T47D (cell line): ENCODE results near the gene ENGASE.

Source experiments
- DNase-seq, 2 experiments: peaks; one replicate each; pipeline versions ENCODE4 v3.0.0 to v3.0.0-alpha.2; 2011 to 2012; ENCODE audit warnings: low read depth in 1 of 2, low spot score in 1 of 2
- JUND ChIP-seq: IDR thresholded peaks from 2 replicates; pipeline ENCODE4 v1.6.1; 2012; ENCODE audit warnings: low read depth
- in situ Hi-C: cut with HindIII; loops from 2 replicates; pipeline ENCODE4 v1.10.0; 2016; ENCODE audit warnings: low sequenced_read_pairs, low pct_unique_long_range_greater_than_20kb

The ENGASE gene

DNA sequence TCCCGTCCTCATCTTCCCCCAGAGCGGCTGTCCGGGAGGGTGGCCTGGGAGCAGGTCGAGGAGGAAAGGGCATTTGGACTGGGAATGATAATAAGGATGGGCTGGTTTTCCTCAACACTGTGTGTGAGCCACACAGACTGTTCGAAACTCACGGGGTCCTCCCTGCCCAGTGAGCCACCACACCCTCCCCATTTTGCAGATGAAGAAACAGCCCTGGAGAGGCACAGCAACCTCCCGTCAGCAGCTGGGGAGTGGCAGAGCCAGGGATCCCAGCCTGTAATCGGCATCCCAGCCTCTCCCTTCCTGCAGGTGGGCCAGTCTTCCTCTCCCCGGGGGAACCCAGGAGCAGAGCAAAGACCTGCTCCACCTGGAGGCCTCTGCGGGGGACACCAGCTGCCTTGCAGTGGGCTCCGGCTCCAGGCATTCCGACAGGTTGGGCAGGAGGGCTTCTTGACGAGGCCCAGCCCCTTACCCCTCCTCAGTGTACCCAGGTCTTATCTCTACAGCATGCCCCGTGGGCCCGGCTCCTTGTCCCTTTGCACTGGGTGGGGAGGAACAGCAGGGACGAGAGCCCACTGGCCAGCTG lies 23.8 kb downstream of the ENGASE start:
- in situ Hi-C loops = no loop called here
- DNase-seq = no peak
- TF ChIP-seq JUND = no peak

DNA sequence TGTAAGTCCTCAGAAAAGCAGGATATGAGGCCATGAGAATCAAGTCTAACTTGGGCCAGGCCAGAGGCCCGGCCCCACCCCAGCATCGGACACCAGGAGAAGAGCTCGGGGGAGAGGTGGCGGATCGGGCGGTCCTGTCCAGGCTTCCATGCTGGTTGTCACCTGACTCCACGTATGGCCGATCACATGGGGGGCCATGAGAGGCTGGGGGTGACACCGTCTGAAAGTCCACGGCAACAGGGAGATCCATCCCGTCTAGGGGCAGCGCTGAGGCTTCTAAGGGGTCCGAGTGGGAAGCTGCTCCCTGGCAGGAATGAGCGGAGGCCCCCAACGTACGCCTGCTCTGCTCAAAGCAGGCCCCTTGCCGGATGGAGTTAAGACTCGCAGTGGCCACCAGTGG lies 25.8 kb downstream of the ENGASE start:
- in situ Hi-C loops = no loop called here
- TF ChIP-seq JUND = no peak
- DNase-seq = no peak

DNA sequence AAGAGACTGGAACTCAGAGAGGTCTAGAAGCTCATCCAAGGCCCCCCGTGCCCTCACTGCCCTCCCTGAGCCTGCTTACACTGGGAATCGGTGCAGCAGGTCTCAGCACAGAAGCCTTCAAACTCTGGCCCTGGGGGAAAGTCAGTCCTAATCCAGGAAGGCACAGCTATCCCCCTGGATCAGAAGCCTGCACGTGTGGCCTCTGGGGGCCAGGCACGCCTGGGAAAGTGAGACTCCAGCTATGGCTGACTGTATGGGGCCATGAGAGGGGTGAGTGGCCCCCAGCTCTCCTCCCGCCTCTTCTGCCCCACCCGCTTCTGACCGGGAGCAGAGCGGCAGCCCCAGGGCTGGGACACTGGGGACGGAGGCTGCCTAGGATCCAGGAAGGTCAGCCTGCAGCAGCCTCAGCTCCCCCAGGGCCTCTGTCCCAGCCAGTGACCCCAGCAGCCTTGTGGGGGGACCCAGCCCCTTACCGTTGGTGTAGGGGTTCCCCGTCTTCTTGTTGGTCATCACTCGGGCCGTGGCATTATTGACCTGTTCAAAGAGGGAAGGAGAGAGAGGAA lies 26.6 kb downstream of the ENGASE start:
- TF ChIP-seq JUND = no peak
- in situ Hi-C loops = no loop called here
- no peak for DNase-seq

DNA sequence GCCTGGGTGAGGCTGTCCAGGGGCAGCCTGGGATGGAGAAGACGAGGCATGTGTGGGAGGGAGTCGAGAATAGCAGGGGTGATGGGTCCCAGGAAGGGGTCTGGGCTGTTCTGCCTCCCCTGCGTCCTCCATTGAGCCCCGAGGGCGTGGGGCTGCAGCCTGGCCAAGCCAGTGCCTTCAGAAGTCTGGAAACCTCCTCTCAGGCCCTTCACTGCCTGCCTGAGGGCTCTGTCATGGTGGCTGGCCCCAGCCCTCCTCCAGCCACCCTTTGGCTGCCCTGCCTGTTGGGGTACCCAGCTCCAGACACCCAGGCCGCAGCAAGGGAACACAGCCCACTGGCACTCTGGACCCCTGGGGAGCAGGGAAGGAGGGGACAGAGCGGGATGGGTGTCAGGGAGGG lies 27.6 kb downstream of the ENGASE start:
- no peak for DNase-seq
- no peak for TF ChIP-seq JUND
- in situ Hi-C loops = no loop called here

DNA sequence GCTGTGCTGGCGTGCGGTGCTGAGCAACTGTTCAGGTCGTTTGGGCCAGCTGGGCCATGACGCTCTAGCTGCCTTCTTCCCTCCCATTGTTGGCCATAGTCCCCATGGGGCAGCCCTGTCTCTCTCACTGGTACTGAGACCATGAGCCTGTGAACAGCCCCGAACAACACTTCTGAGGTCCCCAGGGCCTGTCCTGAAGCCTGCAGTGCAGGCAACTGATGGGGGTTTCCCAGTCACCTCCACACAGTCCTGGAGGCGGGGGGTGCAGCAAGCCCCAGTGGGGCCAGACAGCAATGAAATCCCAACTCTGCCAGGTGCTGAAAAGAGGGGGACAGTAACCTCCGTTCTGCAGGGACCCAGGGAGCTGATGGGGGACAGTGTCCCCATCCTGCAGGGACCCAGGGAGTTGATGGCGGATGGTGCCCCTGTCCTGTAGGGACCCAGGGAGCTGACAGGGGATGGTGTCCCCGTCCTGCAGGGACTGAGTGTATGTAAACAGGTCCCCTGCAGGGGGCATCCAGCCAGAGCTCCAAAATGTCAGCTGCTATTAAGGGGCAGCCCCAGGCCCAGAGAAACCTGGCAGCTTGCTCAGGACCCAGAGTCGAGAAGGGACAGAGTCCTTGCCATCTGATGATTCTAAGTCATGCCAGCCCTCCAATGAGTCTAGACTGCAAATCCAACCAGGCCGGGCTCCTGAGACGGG lies 30.4 kb downstream of the ENGASE start:
- no peak for DNase-seq
- in situ Hi-C loops = no loop called here
- TF ChIP-seq JUND = no peak

DNA sequence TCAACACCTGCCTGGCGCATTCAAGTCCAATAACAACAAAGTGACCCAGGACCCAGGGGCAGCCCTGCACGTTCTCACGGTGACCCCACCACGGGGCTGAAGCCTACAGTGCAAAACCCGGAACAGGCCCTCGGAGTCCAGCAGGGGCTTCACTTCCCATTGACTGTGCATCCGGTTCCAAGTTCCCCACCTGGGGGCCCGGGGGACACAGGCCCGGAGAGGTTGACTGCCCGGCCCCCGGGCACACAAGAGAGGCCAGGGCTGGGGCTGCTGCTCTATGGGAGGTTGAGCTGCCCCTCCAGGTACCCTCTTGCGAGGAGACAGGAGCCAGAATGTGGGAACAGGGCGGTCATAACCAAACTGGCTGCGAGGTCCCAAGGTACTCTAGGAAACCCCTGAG lies 31.3 kb downstream of the ENGASE start:
- no peak for TF ChIP-seq JUND
- in situ Hi-C loops = no loop called here
- DNase-seq = no peak

DNA sequence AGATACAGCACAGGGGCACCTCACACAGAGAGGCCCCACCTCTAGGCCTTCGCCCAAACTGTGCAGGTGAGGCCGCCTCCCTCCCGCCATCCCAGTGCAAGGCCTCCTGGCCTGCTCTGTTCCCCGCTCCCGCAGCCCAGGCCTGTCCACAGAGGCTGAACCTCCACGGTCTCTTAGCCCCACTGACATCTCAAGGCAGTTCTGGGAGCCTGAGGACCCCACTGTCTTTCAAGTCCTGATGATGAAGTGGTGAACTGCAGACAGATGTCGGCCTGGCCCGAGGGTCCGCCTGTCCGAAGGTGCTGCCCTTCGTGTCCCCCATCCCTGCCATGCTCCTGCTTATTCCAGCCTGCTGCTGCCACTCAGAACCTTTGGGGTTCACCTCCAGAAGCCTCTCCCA lies 32.3 kb downstream of the ENGASE start:
- no peak for TF ChIP-seq JUND
- in situ Hi-C loops = no loop called here
- DNase-seq = no peak

DNA sequence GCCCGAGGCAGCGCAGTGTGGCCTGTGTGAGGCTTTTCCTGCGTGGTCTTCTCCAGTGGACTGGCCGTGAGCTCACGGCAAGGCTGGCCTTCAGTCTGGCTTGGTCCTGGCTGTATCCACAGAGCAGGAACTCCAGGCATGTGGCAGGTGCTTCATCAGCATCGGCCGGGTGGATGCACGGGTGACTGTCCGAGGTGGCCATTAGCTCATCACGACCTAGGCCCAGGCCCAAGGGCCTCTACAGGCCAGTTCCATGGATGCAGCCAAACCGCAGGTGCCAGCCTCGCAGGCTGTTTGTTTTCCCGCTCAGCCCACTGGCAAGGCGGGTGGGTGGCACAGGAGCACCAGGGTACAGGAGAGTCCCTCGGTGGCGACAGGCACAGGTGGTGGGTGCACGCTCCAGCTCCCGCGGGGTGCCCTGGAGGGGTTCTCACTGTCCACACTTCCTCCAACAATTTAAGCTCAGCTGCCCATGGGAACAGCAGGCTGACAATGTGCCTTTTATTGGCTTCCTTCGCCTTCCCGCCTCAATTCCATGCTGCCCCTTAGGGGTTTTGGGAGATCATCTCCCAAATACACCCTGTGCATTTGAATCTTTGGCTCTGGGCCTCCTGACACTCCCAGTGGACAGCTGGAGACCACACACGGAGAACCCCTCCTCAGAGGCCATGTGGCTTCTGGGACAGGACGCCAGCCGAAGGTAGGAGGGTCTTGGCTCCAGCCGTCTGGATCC lies 33.0 kb downstream of the ENGASE start:
- no peak for TF ChIP-seq JUND
- in situ Hi-C loops = no loop called here
- DNase-seq = no peak

DNA sequence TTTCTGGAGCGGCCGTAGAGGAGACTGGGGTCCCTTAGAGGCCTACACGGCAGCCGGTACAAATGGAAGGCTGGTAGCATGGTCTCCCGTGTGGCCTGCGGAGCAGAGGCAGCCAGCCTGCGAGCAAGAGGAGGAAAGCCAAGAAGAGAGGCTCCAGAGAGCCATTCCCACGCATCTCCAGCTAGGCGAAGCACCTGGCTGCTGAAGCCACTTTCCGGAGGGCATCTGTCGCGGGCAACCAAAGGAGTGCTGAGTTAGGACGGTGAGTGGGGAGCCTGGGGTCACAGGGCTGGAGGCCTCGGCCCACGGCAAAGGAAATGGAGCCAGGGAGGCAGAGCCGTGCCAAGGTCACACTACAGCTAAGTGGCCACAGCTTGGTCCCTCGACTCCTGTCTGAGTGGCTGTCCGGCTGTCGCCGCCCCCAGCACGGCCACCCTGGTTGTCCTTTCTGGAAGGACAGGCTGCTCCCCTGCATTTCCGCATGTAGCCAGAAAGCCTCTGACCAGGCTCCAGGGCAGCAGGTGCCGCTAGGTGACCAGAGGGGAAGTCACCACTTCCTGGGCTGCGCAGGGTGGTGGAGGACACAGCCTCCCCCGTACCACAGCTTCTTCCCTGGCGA lies 33.7 kb downstream of the ENGASE start:
- DNase-seq = no peak
- in situ Hi-C loops = no loop called here
- TF ChIP-seq JUND = no peak

DNA sequence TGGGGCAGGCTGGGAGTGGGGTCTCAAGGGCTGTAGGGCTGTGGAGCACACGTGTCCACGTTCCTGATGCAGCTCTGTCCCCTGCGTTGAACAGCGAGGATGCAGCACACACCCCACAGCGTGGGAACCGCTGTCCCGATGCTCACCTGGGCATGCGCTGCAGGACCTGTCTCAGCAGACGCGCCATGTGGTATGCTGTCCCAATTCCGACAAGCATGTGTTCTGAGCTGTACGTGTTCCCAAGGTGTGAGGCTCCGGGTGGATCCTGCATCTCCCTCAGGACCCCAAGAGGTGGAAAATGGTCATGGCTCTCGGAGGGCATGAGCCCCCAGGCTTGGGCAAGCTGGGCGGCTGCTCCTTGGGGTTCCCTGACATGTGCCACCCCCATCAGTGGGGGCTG lies 34.2 kb downstream of the ENGASE start:
- TF ChIP-seq JUND = no peak
- DNase-seq = no peak
- in situ Hi-C loops = no loop called here

DNA sequence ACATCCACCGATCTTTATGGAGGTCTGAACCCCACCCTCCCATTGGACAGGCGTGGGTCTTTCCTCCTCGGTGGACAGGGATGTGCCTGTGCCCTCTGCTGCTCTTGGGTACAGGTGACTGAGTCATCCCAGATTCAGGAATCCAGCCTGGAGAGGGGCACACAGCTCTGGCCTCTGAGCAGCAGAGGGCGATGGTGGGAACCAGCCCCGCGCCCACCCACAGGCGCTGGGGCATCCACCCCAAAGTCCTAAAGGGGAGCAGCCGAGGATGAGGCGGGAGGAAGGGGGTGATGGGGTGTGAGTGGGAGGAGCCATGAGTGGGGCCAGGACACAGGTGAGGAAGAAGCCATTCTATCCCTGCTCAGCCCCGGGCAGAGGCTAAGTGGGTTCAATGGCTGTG lies 35.0 kb downstream of the ENGASE start:
- in situ Hi-C loops = no loop called here
- TF ChIP-seq JUND = no peak
- no peak for DNase-seq

DNA sequence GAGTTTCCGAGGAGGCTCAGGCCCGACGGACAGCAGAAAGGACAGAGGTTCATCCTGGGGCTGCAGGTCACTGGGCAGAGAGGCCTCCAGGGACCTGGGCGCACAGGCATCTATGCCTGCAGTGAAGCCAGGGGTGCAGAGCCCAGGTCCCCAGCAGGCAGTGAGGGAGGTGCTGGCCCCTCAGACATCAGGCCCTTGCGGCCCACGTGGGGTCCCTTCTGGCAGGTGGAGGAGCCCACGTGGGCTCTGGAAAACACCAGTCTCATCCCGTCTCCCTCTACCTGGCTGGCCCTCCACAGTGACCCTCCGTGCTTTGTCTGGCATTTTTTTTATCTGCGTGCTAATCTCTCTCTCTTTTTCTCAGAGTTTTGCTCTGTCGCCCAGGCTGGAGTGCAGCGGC lies 36.5 kb downstream of the ENGASE start:
- in situ Hi-C loops = no loop called here
- no peak for DNase-seq
- no peak for TF ChIP-seq JUND

DNA sequence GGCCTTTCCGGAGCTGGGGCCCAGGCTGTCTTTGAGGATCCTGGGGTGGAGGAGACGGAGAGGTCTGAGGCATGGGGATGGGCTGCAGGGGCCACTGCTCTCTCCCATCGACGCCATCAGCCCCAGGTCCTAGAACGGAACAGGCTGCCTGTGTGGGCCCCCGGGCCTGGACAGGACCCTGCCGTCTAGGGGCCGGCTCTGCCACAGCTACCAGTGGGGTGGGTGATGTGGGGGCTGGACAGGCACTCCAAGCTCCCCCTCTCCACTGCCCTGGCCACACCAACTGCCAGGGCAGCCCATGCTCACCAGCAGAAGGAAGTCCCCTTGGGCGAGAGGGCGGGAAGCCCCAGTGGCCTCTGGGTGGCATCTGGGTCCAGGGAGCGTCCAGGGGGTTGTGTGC lies 37.8 kb downstream of the ENGASE start:
- no peak for TF ChIP-seq JUND
- DNase-seq = no peak
- in situ Hi-C loops = no loop called here
